ENCODE data around the gene IGF2.
"Not testable (repeated sequence)": the region's sequence is repeated elsewhere in the genome, so short reads cannot be mapped to it uniquely, and the experiment has no call there.

IGF2 gene

DNA sequence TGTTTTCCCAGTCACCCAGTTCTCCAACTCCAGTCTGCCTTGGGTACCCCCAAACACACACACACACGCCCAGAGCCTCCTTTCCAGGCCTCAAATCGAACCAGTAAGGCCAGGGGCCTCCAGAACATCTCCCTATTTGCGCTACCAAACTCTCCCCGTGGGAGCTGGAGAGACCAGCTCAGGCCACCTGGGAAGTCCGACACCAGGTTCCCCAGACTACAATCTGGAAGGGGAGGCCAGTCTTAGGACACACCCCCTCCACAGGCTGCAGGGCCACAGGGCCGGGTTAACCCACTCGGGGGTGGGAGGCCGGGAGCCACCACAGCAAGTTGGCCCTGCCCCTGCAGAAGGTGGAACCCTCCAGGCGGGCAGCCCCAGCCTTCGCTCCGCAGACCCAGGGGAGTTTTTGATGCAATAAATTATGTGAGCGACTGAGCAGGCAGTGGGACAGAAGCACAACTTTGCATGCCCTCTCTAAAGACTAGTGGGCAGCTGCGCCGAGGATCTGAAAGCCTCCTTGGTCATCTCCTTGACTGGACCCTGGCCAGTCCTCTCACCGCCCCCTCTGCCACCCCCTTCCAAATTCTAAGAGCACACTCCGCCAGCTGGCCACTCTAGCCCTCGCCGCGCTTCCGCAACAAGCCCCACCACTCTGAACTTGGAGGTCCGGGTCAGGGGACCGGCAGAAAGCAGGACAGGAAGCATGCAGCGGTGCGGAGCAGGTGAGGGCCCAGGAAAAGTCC lies 2.8 kb downstream of the IGF2 start:
- DNase-seq (ENCODE audit: low spot score) = no peak

DNA sequence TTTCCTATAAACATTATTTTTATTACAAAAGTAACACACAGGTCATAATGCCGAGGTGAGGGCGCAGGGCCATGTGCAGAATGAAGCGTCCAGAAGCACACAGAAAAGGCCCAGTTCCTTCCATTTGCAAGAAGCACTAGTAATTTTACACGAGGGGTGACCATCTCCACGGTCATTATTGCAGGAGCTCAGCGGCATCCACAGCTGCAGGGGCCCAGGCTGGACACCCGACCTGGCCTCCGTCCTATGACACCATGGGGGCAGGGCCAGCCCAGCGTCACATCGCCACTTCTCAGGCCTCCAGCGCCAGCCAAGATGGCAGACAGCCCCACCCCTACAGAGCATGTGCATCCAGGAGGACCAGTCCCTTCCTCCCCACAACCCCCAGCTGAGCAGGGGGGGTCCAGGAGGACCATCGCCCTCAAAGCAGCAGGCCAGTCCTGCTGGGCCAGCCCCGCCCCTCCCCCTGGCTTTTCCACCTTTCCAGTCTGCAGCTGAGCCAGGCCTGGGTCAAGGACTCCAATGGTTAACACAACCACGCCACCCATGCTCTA lies 3.5 kb downstream of the IGF2 start:
- no peak for DNase-seq (ENCODE audit: low spot score)

DNA sequence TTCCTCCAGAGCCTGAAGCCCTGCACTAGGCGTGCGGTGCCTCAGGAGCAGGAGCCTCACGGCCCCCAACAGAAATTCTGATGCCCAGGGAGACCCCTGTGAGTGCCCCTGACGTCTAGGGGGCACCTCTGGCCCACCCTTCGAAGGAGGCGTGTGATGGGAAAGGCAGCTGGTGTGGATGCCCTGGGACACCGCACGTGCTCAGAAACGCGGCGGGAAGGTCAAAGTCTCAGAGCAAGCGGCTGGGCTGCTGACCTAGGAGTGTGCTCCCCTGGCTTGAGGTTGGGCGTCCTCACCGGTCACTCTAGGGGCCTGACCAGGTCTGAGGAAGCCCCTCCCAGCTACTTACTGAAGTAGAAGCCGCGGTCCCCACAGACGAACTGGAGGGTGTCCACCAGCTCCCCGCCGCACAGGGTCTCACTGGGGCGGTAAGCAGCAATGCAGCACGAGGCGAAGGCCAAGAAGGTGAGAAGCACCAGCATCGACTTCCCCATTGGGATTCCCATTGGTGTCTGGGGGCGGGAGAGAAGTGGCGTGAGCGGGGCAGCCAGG lies 4.1 kb downstream of the IGF2 start:
- DNase-seq (ENCODE audit: low spot score) = no peak

DNA sequence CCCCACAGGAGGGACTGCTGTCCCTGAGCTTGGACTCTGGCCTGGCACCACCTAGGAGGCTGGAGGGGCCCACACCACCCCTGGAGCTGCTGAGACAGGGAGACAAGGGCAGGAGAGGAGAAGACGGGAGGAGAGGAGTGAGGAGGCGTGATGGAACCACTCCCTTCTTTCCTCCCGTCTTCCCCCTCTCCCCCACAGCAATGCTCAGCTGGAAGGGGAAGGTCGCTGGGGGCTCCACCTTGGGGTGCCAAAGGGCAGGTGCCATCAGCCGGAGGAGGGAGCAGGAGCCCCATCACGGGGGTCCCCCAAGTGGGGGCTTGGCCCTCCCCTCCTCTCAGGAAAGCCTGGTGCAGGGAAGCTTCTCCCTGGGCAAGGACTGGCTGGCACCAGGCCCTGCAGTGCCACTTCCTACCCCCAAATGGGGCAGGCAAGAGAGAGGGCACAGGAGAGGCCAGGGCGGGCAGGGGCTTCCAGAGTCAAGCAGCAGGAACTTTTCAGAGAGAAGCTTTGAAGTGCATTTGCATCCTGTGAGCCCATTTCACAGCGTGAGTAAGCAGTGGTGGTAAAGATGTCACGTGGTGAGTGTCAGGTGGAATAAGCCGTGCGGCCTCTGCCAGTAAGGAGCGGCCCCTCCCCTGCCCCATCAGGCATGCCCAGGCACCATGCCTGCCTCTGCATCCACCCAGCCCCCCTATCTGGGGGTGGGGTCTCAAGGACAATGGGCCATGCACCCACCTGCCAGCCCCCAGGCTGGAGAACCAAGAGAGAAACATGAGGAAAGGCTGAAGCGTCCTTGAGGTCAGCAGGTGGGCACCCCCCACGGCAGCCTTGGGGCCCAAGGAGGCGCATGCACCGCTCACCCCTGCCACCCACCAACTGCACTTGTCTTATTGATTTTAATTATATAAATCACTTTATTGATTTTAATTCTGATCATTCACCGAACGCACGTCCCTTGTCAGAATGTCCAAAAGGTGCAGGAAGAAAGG lies 4.9 kb downstream of the IGF2 start:
- no peak for DNase-seq (ENCODE audit: low spot score)

DNA sequence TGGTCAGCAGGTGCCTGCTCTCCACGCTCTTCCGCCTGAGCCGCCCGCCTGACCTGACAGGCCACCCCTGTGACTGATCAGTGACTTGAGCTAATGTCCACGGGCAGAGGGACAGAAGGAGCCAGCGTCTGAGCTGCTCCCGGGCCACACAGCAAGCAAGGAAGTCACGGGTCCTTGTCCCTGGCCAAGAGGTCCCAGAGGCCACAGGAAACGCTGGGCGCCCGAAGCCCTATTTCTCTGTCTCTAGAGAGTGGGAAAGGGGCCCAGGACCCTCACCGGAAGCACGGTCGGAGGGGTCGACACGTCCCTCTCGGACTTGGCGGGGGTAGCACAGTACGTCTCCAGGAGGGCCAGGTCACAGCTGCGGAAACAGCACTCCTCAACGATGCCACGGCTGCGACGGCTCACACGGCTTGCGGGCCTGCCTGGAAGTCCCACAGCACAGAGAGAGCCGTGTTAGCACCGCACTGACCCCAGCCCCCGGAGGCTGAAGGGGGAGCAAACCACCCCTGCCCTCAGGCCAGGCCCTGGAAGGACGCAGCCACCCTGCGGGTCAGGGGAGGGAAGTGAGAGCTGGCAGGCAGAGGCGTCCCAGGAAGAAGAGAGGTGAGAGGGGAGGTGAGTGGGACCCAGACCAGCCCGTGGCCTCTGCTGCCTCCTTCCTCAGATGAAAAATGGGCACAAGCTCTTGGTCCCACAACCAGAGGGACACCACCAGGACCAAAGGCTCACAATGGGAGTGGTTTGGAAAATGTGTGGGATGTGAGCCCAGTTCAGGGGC lies 5.8 kb downstream of the IGF2 start:
- DNase-seq (ENCODE audit: low spot score) = no peak

DNA sequence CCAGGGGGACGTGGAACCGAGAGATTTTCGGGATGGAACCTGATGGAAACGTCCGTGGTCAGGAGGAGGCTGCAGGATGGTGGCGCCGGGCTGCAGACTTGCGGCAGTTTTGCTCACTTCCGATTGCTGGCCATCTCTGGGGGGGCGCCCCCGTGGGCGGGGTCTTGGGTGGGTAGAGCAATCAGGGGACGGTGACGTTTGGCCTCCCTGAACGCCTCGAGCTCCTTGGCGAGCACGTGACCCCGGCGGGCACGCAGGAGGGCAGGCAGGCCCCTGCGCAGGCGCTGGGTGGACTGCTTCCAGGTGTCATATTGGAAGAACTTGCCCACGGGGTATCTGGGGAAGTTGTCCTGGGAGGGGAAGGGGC lies 6.3 kb downstream of the IGF2 start:
- DNase-seq (ENCODE audit: low spot score) = no peak

DNA sequence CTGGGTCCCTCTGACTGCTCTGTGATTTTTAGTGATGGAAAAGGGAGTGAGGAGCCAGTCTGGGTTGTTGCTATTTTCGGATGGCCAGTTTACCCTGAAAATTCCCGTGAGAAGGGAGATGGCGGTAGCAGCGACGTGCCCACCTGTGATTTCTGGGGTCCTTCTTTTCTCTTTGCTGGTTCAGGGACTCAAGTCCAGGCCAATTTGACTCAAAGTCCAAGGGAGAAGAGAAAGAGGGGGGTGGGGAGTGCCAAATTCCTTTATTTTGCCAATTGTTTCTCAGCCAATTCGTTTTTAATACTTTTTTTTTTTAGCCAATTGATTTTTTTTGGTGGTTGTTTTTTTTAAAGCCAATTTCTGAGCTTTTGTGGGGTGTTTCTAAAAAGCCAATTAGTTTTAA lies 6.9 kb downstream of the IGF2 start:
- no peak for DNase-seq (ENCODE audit: low spot score)

DNA sequence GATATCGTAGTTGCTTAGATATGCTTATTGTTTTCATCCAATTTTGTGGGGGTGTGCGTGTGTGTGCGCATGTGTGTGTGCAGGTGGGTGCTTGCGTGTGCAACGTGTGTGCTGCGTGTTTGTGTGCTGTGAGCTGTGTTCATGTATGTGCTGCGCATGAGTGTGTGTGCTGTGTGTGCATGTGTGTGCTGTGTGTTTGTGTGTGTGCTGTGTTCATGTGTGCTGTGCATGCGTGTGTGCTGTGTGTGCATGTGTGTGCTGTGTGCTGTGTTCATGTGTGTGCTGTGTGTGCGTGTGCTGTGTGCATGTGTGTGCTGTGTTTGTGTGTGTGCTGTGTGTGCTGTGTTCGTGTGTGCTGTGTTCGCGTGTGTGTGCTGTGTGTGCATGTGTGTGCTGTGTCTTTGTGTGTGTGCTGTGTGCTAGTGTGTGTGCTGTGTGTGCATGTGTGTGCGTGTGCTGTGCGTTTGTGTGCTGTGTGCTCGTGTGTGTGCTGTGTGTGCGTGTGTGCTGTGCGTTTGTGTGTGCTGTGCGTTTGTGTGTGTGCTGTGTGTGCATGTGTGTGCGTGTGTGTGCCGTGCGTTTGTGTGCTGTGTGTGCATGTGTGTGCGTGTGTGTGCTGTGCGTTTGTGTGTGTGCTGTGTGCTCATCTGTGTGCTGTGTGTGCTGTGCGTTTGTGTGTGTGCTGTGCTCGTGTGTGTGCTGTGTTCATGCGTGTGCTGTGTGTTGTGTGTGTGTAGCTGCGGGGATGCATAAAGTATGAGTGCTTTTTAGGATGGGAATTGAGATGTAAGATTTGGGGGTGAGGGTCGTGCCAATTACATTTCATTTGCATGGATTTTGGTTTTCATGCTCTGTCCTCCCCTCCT lies 7.6 kb downstream of the IGF2 start:
- DNase-seq (ENCODE audit: low spot score) = no peak

DNA sequence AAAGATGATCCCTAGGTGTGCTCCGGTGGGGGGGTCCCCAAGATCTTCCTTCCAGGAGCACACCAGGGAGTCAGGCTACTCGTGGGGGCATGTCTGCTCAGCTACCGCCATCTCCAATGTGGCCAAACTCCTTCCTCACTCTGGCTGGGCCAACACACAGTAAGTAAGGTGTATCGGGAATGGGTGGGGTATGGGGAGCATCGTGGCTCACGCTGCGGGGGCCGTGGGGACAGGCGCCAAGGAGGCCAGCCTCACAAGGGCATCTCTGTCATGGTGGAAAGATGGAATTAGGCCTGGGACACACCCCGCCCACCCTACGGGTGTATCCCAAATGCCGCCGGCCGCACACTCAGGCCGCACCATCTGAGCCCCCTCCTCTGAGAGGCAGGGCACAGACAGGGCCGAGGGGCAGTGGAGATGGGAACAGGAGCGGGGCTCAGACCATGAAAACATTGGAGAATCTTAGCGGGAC lies 8.3 kb downstream of the IGF2 start:
- no peak for DNase-seq (ENCODE audit: low spot score)

DNA sequence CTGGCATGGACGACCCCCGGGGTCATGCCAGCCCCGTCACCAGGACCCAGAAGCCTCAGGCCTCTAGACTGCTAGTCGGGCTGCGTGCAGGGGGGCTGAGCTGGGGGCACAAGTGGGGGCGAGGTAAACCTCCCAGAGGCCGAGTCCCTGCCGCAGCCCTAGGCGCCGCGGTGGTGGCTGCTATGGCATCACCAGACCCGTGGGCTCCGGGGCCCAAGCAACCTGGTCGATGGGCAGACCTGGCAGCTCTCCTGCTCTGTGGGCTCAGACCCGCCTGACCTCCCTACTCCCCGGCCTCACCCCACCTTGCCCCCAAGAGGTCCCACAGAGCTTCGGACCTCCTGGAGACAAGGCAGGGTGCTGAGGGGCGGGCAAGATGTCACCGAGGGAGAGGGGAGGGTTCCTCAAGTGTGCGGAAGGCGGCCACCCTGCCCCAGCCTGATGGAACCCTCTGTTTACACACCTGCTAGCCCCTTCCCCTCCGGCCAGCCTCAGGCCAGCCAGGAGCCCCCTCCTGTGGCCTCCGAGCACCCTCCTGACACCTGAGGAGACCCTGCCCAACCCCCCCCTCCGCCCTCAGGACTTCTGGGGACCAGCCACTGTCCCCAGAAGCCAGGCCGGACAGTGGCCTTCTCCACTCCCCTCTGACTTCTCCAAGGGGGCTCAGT lies 9.4 kb downstream of the IGF2 start:
- peak; percentile 39 for DNase-seq (ENCODE audit: low spot score)

DNA sequence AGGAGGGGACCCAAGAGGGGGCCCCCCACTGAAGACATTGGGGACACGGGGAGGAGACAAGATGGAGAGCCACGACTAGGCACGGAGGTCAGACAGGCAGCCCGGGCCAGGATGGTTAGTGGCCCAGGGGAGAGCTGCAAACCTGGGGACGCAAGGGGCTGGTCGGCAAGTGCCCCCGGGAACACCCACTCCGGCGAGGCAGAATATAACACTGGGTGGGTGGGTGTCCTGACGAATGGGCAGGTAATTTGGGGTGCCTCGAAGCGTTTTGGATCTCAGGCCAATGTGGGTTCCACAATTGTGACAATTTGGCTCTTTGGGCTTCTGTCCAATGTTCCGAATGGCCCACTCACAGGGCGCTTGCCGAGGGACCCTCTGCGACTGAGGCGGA lies 9.9 kb downstream of the IGF2 start:
- DNase-seq (ENCODE audit: low spot score) = no peak

DNA sequence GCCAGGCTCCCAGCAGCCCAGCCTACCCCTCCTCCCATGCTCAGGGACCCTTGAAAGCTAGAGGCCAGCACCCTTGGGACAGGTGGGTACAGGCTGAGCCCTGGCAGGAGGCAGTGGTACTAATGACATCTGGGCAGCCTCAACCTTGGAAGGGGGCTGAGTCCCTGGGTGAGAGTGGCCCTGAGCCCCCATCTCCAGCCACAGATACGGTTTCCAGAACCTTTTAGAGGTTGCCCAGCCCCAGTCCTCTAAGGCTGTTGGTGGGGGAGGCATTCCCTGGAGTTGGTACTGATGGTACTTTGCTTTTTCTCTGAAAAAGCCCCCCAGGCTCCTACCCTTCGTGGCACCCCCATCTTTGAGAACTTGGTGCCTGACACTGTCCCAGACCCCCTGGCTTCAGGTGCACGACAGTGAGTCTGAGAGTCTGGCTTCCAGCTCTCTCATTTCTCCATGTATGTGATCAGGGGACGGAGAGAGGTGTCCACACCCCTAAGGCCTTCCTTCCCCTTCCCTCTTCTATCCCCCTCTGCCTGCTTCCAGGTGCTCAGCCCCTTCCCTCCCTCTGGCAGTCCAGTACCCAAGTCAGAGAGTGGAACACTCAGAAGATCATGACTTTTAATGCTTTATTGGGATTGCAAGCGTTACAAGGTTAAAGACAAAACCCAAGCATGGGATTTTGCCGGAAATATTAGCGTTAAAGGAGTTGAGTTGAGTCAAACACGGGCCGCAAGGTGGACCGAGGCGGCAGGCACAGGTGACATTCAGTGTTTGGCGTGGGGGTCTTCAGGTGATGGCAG lies 10.5 kb downstream of the IGF2 start:
- DNase-seq (ENCODE audit: low spot score) = no peak

DNA sequence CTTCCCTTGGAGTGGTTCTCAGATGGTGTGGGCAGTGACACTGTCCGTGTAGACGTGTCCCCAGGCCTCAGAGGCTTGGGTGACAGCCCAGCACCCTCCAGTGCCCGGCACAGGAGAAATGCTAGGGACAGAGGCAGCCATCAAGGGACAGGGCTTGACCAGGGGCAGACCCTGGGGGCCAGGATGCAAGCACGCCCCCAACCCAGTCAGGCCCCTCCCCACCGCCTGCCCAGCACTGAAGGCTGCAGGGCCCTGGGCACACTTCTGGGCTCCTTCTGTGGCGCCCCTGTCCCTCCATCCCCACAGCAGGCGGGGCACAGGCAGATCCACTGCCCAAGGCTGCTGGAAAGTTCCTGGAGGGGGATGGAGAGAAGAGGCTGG lies 11.1 kb downstream of the IGF2 start:
- DNase-seq (ENCODE audit: low spot score) = no peak

DNA sequence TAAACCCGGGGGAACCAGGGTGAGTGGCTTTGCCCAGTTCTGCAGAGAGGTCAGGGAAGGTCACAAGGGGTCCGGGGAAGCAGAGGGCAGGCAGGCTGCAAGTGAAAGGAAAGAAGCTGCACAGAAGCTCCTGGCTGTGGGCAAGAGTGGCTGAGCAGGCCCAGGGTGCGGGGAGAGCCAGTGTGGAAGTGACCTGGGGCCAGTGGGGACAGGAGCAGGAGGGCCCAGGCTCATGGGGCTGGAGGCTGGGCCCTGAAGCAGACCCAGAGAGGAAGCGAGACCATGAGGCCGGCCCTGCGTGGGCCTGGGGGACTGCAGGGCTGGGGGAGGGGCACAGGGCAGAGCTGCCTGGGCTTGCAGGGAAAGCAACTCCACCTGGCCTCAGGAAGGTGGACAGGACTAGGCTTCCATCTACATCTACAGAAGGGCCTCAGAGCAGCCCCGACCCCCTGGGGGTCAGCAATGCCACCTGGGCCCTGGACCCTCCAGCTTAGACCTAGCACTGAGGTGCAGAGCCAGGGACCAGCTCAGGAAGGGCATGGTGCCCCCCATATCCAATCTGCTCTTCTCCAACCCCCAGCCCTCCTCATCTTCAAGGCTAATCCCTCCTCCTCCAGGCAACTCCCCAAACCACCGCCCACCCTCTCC lies 11.6 kb downstream of the IGF2 start:
- no peak for DNase-seq (ENCODE audit: low spot score)

DNA sequence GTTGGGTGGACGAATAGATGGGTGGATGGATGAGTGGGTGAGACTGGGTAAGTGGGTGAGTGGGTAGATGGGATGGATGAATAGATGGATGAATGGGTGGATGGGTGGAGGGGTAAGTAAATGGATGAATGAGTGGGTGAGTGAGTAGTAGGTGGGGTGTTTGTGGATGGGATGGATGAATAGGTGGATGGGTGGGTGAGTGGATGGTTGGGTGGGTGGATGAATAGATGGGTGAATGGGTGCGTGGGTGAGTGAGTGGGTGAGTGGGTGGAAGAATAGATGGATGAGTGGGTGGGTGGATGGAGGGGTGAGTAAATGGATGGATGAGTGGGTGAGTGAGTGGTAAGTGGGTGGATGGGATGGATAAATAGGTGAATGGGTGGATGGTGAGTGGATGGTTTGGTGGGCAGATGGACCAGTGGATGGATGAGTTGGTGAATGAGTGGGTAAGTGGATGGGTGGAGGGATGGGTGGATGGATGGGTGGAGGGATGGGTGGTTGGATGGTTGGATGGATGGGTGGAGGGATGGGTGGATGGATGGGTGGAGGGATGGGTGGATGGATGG lies 12.6 kb downstream of the IGF2 start:
- no peak for DNase-seq (ENCODE audit: low spot score)

DNA sequence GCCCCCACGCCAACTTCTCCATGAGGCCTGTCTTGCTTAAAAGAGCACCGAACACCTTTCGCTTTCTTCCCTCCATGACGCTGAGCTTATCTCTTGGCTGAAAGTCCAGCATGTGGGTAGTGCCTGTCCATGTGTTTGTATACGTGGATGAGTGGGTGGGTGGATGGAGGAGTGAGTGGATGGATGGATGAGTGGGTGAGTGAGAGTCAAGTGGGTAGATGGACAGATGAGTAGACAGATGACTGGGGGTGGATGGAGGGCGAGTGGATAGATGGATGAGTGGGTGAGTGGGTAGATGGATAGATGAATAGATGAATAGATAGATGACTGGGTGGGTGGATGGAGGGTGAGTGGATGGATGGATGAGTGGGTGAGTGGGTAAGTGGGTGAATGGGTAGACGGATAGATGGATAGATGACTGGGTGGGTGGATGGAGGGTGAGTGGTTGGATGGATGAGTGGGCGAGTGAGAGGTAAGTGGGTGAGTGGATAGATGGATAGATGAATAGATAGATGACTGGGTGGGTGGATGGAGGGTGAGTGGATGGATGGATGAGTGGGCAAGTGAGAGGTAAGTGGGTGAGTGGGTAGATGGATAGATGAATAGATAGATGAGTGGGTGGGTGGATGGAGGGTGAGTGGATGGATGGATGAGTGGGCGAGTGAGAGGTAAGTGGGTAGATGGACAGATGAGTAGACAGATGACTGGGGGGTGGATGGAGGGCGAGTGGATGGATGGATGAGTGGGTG lies 14.3 kb downstream of the IGF2 start:
- not testable (repeated sequence) for DNase-seq (ENCODE audit: low spot score)

DNA sequence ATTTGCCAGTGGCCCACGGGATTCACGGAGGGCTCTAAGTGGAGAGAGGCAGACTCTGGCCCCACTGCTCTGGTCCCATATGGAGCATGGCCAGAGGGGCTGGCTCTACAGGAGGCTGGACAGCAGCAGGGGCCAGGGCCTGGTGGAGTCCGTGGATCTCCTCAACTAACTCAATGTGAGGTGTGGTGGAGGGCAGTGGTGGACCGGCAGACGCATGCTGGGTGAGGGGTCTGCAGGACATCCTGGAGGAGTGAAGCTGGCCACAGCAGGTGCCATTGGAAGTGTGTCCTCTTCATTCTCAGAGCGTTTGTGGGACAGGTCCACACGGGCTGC lies 15.6 kb downstream of the IGF2 start:
- DNase-seq (ENCODE audit: low spot score) = no peak

Data from ecto neural progenitor cell (in vitro differentiated cells).